Measurements from ENCODE around the gene PIEZO1. TPM values are rescaled to one million over a fixed set of nuclear protein-coding genes. Genes with fewer than 3 reads are reported as not detected.

Gene PIEZO1
- total RNA-seq, 1 experiment from 2014 or later = 71.1 TPM

DNA sequence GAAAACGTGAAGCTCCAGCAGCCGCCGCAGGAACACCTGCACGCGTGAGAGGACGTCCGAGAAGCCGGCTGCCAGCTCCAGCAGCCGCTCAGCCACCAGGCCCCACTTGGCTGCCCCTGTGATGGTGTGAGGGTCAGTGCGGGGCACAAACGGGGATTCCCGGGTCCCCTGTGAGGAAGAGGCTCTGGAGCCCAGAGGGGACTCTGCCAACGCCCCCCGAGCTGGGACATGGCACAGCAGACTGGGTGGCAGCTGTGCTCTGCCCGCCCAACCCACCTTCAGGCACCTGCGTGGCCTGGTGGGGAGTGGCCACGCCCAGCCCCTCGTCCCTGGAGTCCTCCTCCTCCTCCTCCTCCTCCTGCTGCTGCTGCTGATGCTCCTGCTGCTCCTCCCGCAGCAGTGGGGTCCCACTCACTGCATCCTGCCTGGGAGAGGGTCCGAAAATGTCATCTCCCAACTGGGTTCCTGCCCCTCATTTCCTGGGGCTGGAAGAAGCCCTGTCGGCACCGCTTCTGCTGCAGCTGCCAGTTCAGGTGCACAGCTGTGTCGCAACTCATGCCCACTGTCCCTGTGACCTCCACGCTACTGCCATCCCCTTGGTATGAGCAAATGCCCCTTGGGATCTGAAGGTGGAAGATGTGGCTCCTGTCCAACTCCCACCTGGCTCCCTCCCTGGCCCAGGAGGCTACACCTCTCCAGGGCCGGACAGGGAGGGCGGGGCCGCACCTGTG lies 51.2 kb downstream of the PIEZO1 start:
- no peak overlapping the region for H3K4me2 ChIP-seq (ENCODE audit: insufficient read depth, insufficient read length, low read length)
- no peaks in the 10 kb centered on the region for H3K9me3 ChIP-seq (ENCODE audit: control insufficient read depth, low read depth, low read length)
- no peak overlapping the region for H3K18ac ChIP-seq (ENCODE audit: insufficient read length, low read depth, low read length)
- H3K56ac ChIP-seq (ENCODE audit: insufficient read length, low read depth, low read length) = no peak overlapping the region
- H3K27ac Mint-ChIP-seq = no peak overlapping the region
- no peak overlapping the region for H4K8ac ChIP-seq (replicated peaks; ENCODE audit: insufficient read length, low read depth, low read length)
- TF ChIP-seq, protein P1, sequence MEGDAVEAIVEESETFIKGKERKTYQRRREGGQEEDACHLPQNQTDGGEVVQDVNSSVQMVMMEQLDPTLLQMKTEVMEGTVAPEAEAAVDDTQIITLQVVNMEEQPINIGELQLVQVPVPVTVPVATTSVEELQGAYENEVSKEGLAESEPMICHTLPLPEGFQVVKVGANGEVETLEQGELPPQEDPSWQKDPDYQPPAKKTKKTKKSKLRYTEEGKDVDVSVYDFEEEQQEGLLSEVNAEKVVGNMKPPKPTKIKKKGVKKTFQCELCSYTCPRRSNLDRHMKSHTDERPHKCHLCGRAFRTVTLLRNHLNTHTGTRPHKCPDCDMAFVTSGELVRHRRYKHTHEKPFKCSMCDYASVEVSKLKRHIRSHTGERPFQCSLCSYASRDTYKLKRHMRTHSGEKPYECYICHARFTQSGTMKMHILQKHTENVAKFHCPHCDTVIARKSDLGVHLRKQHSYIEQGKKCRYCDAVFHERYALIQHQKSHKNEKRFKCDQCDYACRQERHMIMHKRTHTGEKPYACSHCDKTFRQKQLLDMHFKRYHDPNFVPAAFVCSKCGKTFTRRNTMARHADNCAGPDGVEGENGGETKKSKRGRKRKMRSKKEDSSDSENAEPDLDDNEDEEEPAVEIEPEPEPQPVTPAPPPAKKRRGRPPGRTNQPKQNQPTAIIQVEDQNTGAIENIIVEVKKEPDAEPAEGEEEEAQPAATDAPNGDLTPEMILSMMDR (conservative IDR thresholded peaks at IDR 0.05) = no peak
- no peaks in the 10 kb centered on the region for H3K23me2 ChIP-seq (ENCODE audit: insufficient read length, low read depth, low read length, poor library complexity, severe bottlenecking)
- no peak overlapping the region for H2BK12ac ChIP-seq (ENCODE audit: insufficient read length, low read depth, low read length)
- H3K27me3 ChIP-seq (ENCODE audit: insufficient read depth, low read length) = no peaks in the 10 kb centered on the region
- H2AFZ ChIP-seq (ENCODE audit: low read length) = no peak overlapping the region
- H2AK5ac ChIP-seq (ENCODE audit: insufficient read length, low read length) = no peak overlapping the region
- no peak overlapping the region for H4K91ac ChIP-seq (ENCODE audit: insufficient read length, low read depth, low read length)
- H2BK120ac ChIP-seq (ENCODE audit: low read depth, low read length, poor library complexity, severe bottlenecking) = no peak overlapping the region
- no peak overlapping the region for H2BK20ac ChIP-seq (ENCODE audit: low read depth, low read length, poor library complexity, severe bottlenecking)
- peaks cover 3 to 14% (median 8%) of the 10 kb centered on the region in 3 experiments; a peak in 6 of 7 replicates for H3K36me3 Mint-ChIP-seq (ENCODE audit: insufficient read depth in 1 of 3, low read depth in 3 of 3)
- no peak overlapping the region for H3K14ac ChIP-seq (ENCODE audit: insufficient read depth, low read length)
- H3K4me3 Mint-ChIP-seq = no peak overlapping the region
- no peaks in the 10 kb centered on the region for H3K79me1 ChIP-seq (ENCODE audit: insufficient read depth, low read depth, low read length, poor library complexity, severe bottlenecking)
- H3K4me1 ChIP-seq (ENCODE audit: insufficient read depth, low read length) = no peaks in the 10 kb centered on the region
- no peak overlapping the region for H3T11ph ChIP-seq (ENCODE audit: low read length)
- H3K4ac ChIP-seq (ENCODE audit: low read depth, low read length) = no peak overlapping the region
- H2BK5ac ChIP-seq (ENCODE audit: insufficient read length, low read length) = no peak overlapping the region
- H3K27ac ChIP-seq (ENCODE audit: insufficient read length, low read depth, low read length) = no peak overlapping the region
- no peak overlapping the region for H4K5ac ChIP-seq (ENCODE audit: insufficient read length, low read depth, low read length)
- H3K79me2 ChIP-seq (ENCODE audit: insufficient read depth, low read length) = no peaks in the 10 kb centered on the region
- no CpG with 5 or more reads among the region's 27 CpGs for WGBS (ENCODE audit: extremely low coverage, insufficient read length, low lambda C conversion rate)
- no peaks in the 10 kb centered on the region for H3K9me3 Mint-ChIP-seq
- 0 out of 4 replicates have a peak, but pooled peaks cover 0 to 3% of the 10 kb centered on the region in 2 experiments for H3K4me1 Mint-ChIP-seq
- no peak overlapping the region for H3K23ac ChIP-seq (ENCODE audit: insufficient read length, low read depth, low read length)
- no peak overlapping the region for H2BK15ac ChIP-seq (ENCODE audit: low read depth, low read length)
- DNase-seq = no peak
- H3K27me3 Mint-ChIP-seq (ENCODE audit: low read depth) = no peaks in the 10 kb centered on the region; the same call in 1 of the 2 replicates
- H4K20me1 ChIP-seq (ENCODE audit: control insufficient read depth, insufficient read depth, insufficient read length) = no peaks in the 10 kb centered on the region
- no peak overlapping the region for H3K9ac ChIP-seq (ENCODE audit: extremely low read depth, insufficient read length, low read length)
